ENCODE results near the gene NDUFC2. TPM values are rescaled to one million over a fixed set of nuclear protein-coding genes. Genes with fewer than 3 reads are reported as not detected.
A peak's percentile ranks its signal among the peaks of the same experiment; 100 is the strongest.

NDUFC2 gene
- total and polyA plus RNA-seq, 2 of the 13 experiments (the other 11 are each of a cell fraction or from before 2014, with no cell fraction given) = 256 to 363 TPM

DNA sequence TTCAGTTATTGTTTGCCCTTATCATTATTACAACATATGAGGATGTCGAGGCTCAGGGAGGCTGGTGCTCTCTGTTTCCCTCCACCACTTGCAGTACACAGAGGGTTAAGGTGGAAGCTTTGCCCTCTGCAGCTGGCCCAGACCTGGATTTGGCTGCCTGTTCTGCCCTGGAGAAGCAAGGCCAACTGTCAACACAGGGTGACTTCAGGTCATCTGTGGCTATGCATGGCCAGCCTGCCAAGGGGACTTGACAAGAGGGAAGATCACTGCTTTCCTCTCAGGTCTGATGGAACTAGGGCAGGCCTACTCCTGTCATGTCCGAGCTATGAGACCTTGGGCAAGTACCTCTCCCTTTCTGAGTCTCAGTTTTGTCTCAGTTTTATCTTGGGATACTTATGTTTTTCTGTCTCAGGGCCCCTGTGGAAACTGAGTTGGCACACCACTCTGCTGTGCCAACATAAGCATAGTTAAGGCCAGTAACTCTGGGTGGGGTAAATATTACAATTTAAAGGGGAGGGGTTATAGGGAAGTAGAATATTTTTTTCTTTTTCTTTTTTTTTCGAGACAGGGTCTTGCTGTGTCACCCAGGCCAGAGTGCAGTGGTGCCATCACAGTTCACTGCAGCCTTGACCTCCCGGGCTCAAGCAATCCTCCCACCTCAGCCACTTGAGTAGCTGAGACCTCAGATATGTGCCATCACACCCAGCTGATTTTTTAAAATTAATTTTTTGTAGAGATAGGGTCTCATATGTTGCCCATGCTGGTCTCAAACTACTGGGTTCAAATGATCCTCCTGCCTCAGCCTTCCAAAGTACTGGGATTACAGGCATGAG is 18.4 kb downstream of the NDUFC2 start (continued):
- TF ChIP-seq, protein P1, sequence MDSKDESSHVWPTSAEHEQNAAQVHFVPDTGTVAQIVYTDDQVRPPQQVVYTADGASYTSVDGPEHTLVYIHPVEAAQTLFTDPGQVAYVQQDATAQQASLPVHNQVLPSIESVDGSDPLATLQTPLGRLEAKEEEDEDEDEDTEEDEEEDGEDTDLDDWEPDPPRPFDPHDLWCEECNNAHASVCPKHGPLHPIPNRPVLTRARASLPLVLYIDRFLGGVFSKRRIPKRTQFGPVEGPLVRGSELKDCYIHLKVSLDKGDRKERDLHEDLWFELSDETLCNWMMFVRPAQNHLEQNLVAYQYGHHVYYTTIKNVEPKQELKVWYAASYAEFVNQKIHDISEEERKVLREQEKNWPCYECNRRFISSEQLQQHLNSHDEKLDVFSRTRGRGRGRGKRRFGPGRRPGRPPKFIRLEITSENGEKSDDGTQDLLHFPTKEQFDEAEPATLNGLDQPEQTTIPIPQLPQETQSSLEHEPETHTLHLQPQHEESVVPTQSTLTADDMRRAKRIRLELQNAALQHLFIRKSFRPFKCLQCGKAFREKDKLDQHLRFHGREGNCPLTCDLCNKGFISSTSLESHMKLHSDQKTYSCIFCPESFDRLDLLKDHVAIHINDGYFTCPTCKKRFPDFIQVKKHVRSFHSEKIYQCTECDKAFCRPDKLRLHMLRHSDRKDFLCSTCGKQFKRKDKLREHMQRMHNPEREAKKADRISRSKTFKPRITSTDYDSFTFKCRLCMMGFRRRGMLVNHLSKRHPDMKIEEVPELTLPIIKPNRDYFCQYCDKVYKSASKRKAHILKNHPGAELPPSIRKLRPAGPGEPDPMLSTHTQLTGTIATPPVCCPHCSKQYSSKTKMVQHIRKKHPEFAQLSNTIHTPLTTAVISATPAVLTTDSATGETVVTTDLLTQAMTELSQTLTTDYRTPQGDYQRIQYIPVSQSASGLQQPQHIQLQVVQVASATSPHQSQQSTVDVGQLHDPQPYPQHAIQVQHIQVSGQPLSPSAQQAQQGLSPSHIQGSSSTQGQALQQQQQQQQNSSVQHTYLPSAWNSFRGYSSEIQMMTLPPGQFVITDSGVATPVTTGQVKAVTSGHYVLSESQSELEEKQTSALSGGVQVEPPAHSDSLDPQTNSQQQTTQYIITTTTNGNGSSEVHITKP (CRISPR knock-in tag; IDR thresholded peaks at IDR 0.05; ENCODE audit: low read depth) = no peak
- TF ChIP-seq, protein P2, sequence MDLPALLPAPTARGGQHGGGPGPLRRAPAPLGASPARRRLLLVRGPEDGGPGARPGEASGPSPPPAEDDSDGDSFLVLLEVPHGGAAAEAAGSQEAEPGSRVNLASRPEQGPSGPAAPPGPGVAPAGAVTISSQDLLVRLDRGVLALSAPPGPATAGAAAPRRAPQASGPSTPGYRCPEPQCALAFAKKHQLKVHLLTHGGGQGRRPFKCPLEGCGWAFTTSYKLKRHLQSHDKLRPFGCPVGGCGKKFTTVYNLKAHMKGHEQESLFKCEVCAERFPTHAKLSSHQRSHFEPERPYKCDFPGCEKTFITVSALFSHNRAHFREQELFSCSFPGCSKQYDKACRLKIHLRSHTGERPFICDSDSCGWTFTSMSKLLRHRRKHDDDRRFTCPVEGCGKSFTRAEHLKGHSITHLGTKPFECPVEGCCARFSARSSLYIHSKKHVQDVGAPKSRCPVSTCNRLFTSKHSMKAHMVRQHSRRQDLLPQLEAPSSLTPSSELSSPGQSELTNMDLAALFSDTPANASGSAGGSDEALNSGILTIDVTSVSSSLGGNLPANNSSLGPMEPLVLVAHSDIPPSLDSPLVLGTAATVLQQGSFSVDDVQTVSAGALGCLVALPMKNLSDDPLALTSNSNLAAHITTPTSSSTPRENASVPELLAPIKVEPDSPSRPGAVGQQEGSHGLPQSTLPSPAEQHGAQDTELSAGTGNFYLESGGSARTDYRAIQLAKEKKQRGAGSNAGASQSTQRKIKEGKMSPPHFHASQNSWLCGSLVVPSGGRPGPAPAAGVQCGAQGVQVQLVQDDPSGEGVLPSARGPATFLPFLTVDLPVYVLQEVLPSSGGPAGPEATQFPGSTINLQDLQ (CRISPR knock-in tag; IDR thresholded peaks at IDR 0.05) = no peak; the same call in 1 of the 2 replicates
- TF ChIP-seq, protein P3, sequence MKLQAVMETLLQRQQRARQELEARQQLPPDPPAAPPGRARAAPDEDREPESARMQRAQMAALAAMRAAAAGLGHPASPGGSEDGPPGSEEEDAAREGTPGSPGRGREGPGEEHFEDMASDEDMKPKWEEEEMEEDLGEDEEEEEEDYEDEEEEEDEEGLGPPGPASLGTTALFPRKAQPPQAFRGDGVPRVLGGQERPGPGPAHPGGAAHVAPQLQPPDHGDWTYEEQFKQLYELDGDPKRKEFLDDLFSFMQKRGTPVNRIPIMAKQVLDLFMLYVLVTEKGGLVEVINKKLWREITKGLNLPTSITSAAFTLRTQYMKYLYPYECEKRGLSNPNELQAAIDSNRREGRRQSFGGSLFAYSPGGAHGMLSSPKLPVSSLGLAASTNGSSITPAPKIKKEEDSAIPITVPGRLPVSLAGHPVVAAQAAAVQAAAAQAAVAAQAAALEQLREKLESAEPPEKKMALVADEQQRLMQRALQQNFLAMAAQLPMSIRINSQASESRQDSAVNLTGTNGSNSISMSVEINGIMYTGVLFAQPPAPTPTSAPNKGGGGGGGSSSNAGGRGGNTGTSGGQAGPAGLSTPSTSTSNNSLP (IDR thresholded peaks at IDR 0.05; ENCODE audit: low read depth, low read length) = no peak
- TF ChIP-seq, protein P4, sequence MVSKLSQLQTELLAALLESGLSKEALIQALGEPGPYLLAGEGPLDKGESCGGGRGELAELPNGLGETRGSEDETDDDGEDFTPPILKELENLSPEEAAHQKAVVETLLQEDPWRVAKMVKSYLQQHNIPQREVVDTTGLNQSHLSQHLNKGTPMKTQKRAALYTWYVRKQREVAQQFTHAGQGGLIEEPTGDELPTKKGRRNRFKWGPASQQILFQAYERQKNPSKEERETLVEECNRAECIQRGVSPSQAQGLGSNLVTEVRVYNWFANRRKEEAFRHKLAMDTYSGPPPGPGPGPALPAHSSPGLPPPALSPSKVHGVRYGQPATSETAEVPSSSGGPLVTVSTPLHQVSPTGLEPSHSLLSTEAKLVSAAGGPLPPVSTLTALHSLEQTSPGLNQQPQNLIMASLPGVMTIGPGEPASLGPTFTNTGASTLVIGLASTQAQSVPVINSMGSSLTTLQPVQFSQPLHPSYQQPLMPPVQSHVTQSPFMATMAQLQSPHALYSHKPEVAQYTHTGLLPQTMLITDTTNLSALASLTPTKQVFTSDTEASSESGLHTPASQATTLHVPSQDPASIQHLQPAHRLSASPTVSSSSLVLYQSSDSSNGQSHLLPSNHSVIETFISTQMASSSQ (IDR thresholded peaks at IDR 0.05; ENCODE audit: low read depth) = no peak
- TF ChIP-seq, protein P4 (CRISPR knock-in tag; IDR thresholded peaks at IDR 0.05; ENCODE audit: borderline replicate concordance) = no peak
- TF ChIP-seq, protein P5, sequence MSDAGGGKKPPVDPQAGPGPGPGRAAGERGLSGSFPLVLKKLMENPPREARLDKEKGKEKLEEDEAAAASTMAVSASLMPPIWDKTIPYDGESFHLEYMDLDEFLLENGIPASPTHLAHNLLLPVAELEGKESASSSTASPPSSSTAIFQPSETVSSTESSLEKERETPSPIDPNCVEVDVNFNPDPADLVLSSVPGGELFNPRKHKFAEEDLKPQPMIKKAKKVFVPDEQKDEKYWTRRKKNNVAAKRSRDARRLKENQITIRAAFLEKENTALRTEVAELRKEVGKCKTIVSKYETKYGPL (CRISPR knock-in tag; IDR thresholded peaks at IDR 0.05) = no peak
- no peak for TF ChIP-seq ZNF850 (CRISPR knock-in tag; conservative IDR thresholded peaks at IDR 0.05)
- TF ChIP-seq ZNF484 (CRISPR knock-in tag; IDR thresholded peaks at IDR 0.05; ENCODE audit: borderline replicate concordance, low read depth) = no peak
- TF ChIP-seq, protein P6, sequence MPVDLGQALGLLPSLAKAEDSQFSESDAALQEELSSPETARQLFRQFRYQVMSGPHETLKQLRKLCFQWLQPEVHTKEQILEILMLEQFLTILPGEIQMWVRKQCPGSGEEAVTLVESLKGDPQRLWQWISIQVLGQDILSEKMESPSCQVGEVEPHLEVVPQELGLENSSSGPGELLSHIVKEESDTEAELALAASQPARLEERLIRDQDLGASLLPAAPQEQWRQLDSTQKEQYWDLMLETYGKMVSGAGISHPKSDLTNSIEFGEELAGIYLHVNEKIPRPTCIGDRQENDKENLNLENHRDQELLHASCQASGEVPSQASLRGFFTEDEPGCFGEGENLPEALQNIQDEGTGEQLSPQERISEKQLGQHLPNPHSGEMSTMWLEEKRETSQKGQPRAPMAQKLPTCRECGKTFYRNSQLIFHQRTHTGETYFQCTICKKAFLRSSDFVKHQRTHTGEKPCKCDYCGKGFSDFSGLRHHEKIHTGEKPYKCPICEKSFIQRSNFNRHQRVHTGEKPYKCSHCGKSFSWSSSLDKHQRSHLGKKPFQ (CRISPR knock-in tag; IDR thresholded peaks at IDR 0.05; ENCODE audit: insufficient replicate concordance) = no peak
- TF ChIP-seq MED1 (CRISPR knock-in tag; IDR thresholded peaks at IDR 0.05) = peak; percentile 52; the same call in 1 of the 2 replicates
- no peak for TF ChIP-seq KMT2A (CRISPR knock-in tag; IDR thresholded peaks at IDR 0.05)
- no peak for TF ChIP-seq ZNF777 (CRISPR knock-in tag; IDR thresholded peaks at IDR 0.05)
